CMK (cell line): ENCODE measurements around the gene PRDM9.
"Not testable (repeated sequence)": the region's sequence is repeated elsewhere in the genome, so short reads cannot be mapped to it uniquely, and the experiment has no call there.

ENCODE experiments used
- DNase-seq: peaks from one replicate; pipeline ENCODE4 v3.0.0-alpha.2; 2010; ENCODE audit warnings: low read depth

The PRDM9 gene

GRCh38 chr5:23527216-23527920 lies 20.0 kb downstream of the PRDM9 start:
- DNase-seq: not testable (repeated sequence)

GRCh38 chr5:23528677-23529076 lies 21.3 kb downstream of the PRDM9 start:
- DNase-seq: no peak

GRCh38 chr5:23530571-23530970 lies 23.2 kb downstream of the PRDM9 start:
- DNase-seq: no peak

GRCh38 chr5:23571059-23571458 lies 63.6 kb downstream of the PRDM9 start:
- no peak for DNase-seq
